ENCODE measurements around the gene SMYD3.

- TF ChIP-seq CTCF (IDR thresholded peaks at IDR 0.05) = no peak
- no peak for TF ChIP-seq POLR2A (IDR thresholded peaks at IDR 0.05)
These were observed 209.5 kb downstream of the SMYD3 start for GRCh38 chr1:246297279-246298265.
